Measurements from ENCODE around the gene MMP14.
"Not testable (repeated sequence)": the region's sequence is repeated elsewhere in the genome, so short reads cannot be mapped to it uniquely, and the experiment has no call there.

Gene MMP14

GRCh38 chr14:22836301-22837113 is at the start of gene MMP14:
MMP14 (plus strand) TSS chr14:22836585; CDS start chr14:22836818, 233 bp downstream.
- DNase-seq (ENCODE audit: low read depth), result peak; percentile 91
- H3K4me3 ChIP-seq (replicated peaks; ENCODE audit: low read depth, low read length), result peak within 1 kb of the TSS; percentile 98
- peak; percentile 52 for TF ChIP-seq CTCF (IDR thresholded peaks at IDR 0.05; ENCODE audit: low read length, missing control alignments)

GRCh38 chr14:22786685-22787084 is 49.7 kb upstream of the MMP14 start:
- TF ChIP-seq CTCF (IDR thresholded peaks at IDR 0.05; ENCODE audit: low read length, missing control alignments), result no peak
- DNase-seq (ENCODE audit: low read depth), result no peak
- no peak overlapping the region for H3K4me3 ChIP-seq (replicated peaks; ENCODE audit: low read depth, low read length)

GRCh38 chr14:22791301-22791700 is 45.1 kb upstream of the MMP14 start:
- no peak overlapping the region for H3K4me3 ChIP-seq (replicated peaks; ENCODE audit: low read depth, low read length)
- TF ChIP-seq CTCF (IDR thresholded peaks at IDR 0.05; ENCODE audit: low read length, missing control alignments), result no peak
- DNase-seq (ENCODE audit: low read depth), result peak; percentile 31

GRCh38 chr14:22792158-22792557 is 44.2 kb upstream of the MMP14 start:
- H3K4me3 ChIP-seq (replicated peaks; ENCODE audit: low read depth, low read length), result no peak overlapping the region
- DNase-seq (ENCODE audit: low read depth), result no peak

GRCh38 chr14:22793550-22793949 is 42.8 kb upstream of the MMP14 start:
- not testable (repeated sequence) for H3K4me3 ChIP-seq (replicated peaks; ENCODE audit: low read depth, low read length); DNase-seq (ENCODE audit: low read depth)

More at GRCh38 chr14:22792158-22792557, 44.2 kb upstream of the MMP14 start:
- no peak for TF ChIP-seq CTCF (IDR thresholded peaks at IDR 0.05; ENCODE audit: low read length, missing control alignments)

GRCh38 chr14:22793976-22794375 is 42.4 kb upstream of the MMP14 start:
- no peak overlapping the region for H3K4me3 ChIP-seq (replicated peaks; ENCODE audit: low read depth, low read length)
- no peak for DNase-seq (ENCODE audit: low read depth)

GRCh38 chr14:22794551-22794951 is 41.8 kb upstream of the MMP14 start:
- no peak for TF ChIP-seq CTCF (IDR thresholded peaks at IDR 0.05; ENCODE audit: low read length, missing control alignments)
- DNase-seq (ENCODE audit: low read depth), result no peak
- H3K4me3 ChIP-seq (replicated peaks; ENCODE audit: low read depth, low read length), result no peak overlapping the region

More at GRCh38 chr14:22793976-22794375, 42.4 kb upstream of the MMP14 start:
- no peak for TF ChIP-seq CTCF (IDR thresholded peaks at IDR 0.05; ENCODE audit: low read length, missing control alignments)
